HG02571 (cell line): ENCODE data around the gene TSEN2.
"Not testable (repeated sequence)": the region's sequence is repeated elsewhere in the genome, so short reads cannot be mapped to it uniquely, and the experiment has no call there.

Experiments
- ATAC-seq: cut with Tn5 transposase; IDR thresholded peaks from one replicate; pipeline ENCODE4 v1.9.1; 2021; ENCODE audit warnings: mild to moderate bottlenecking, moderate library complexity; ENCODE audit not compliant: unreplicated experiment

TSEN2 gene

GRCh38 chr3:12501360-12502020 is 17.2 kb downstream of the TSEN2 start:
- ATAC-seq: no peak

GRCh38 chr3:12503126-12503957 is 19.1 kb downstream of the TSEN2 start:
- ATAC-seq: no peak

- no peak for ATAC-seq
Observed at GRCh38 chr3:12506201-12506709, 22.0 kb downstream of the TSEN2 start.

GRCh38 chr3:12507591-12508281 is 23.5 kb downstream of the TSEN2 start:
- no peak for ATAC-seq

- ATAC-seq: no peak
Observed at GRCh38 chr3:12508291-12508700, 24.0 kb downstream of the TSEN2 start.

GRCh38 chr3:12509466-12509865 is 25.2 kb downstream of the TSEN2 start:
- ATAC-seq: no peak

GRCh38 chr3:12512534-12513118 is 28.3 kb downstream of the TSEN2 start:
- ATAC-seq: no peak

GRCh38 chr3:12513694-12514446 is 29.6 kb downstream of the TSEN2 start:
- no peak for ATAC-seq

GRCh38 chr3:12515631-12516030 is 31.4 kb downstream of the TSEN2 start:
- no peak for ATAC-seq

GRCh38 chr3:12516873-12517272 is 32.6 kb downstream of the TSEN2 start:
- ATAC-seq: no peak

GRCh38 chr3:12518261-12519028 is 34.2 kb downstream of the TSEN2 start:
- no peak for ATAC-seq

- ATAC-seq: no peak
Observed at GRCh38 chr3:12521010-12521409, 36.7 kb downstream of the TSEN2 start.

- no peak for ATAC-seq
Observed at GRCh38 chr3:12522721-12523120, 38.4 kb downstream of the TSEN2 start.

- ATAC-seq: no peak
Observed at GRCh38 chr3:12527757-12528143, 43.5 kb downstream of the TSEN2 start.

- no peak for ATAC-seq
Observed at GRCh38 chr3:12532182-12532581, 47.9 kb downstream of the TSEN2 start.

- no peak for ATAC-seq
Observed at GRCh38 chr3:12536423-12536822, 52.1 kb downstream of the TSEN2 start.

GRCh38 chr3:12541625-12542024 is 57.3 kb downstream of the TSEN2 start:
- no peak for ATAC-seq

GRCh38 chr3:12543497-12543896 is 59.2 kb downstream of the TSEN2 start:
- not testable (repeated sequence) for ATAC-seq

GRCh38 chr3:12544652-12545472 is 60.6 kb downstream of the TSEN2 start:
- ATAC-seq: no peak
